IPS-15b (cell line): ENCODE data around the gene DNAH5.
"Not testable (repeated sequence)": the region's sequence is repeated elsewhere in the genome, so short reads cannot be mapped to it uniquely, and the experiment has no call there.

Experiments used
- H3K27me3 ChIP-seq: one replicate; pipeline ENCODE4 v1.6.1; 2013; ENCODE audit warnings: low read length; ENCODE audit not compliant: control insufficient read depth, insufficient read depth
- H3K36me3 ChIP-seq: one replicate; pipeline ENCODE4 v1.6.1; 2013; ENCODE audit warnings: low read length; ENCODE audit not compliant: control insufficient read depth, insufficient read depth
- H3K4me1 ChIP-seq: one replicate; pipeline ENCODE4 v1.6.1; 2013; ENCODE audit warnings: mild to moderate bottlenecking, low read length; ENCODE audit not compliant: control insufficient read depth, insufficient read depth
- H3K4me3 ChIP-seq: one replicate; pipeline ENCODE4 v1.5.1; 2013; ENCODE audit warnings: low read depth, low read length
- H3K9ac ChIP-seq: one replicate; pipeline ENCODE4 v1.6.1; 2013; ENCODE audit warnings: low read depth, mild to moderate bottlenecking, low read length
- H3K9me3 ChIP-seq: one replicate; pipeline ENCODE4 v1.6.1; 2013; ENCODE audit warnings: mild to moderate bottlenecking, low read length; ENCODE audit not compliant: control insufficient read depth, insufficient read depth

DNAH5 gene

GRCh38 chr5:13816126-13816525, 128.4 kb downstream of the DNAH5 start:
- no peak overlapping the region for H3K9ac ChIP-seq
- no peaks in the 10 kb centered on the region for H3K36me3 ChIP-seq
- no peaks in the 10 kb centered on the region for H3K27me3 ChIP-seq
- H3K4me3 ChIP-seq, result no peak overlapping the region
- H3K9me3 ChIP-seq, result no peaks in the 10 kb centered on the region
- H3K4me1 ChIP-seq, result no peaks in the 10 kb centered on the region

- H3K9ac ChIP-seq, result no peak overlapping the region
- no peaks in the 10 kb centered on the region for H3K36me3 ChIP-seq
- no peaks in the 10 kb centered on the region for H3K4me1 ChIP-seq
- no peaks in the 10 kb centered on the region for H3K27me3 ChIP-seq
- H3K4me3 ChIP-seq, result no peak overlapping the region
- no peaks in the 10 kb centered on the region for H3K9me3 ChIP-seq
Measured at GRCh38 chr5:13814301-13814700, 130.2 kb downstream of the DNAH5 start.

GRCh38 chr5:13809921-13810320, 134.6 kb downstream of the DNAH5 start:
- no peak overlapping the region for H3K9ac ChIP-seq
- no peaks in the 10 kb centered on the region for H3K27me3 ChIP-seq
- H3K36me3 ChIP-seq, result no peaks in the 10 kb centered on the region
- no peak overlapping the region for H3K4me3 ChIP-seq
- H3K9me3 ChIP-seq, result no peaks in the 10 kb centered on the region
- H3K4me1 ChIP-seq, result no peaks in the 10 kb centered on the region

- no peaks in the 10 kb centered on the region for H3K36me3 ChIP-seq
- H3K9me3 ChIP-seq, result no peaks in the 10 kb centered on the region
- H3K27me3 ChIP-seq, result no peaks in the 10 kb centered on the region
- no peak overlapping the region for H3K4me3 ChIP-seq
- H3K4me1 ChIP-seq, result no peaks in the 10 kb centered on the region
- H3K9ac ChIP-seq, result no peak overlapping the region
Measured at GRCh38 chr5:13804336-13804735, 140.2 kb downstream of the DNAH5 start.

DNA sequence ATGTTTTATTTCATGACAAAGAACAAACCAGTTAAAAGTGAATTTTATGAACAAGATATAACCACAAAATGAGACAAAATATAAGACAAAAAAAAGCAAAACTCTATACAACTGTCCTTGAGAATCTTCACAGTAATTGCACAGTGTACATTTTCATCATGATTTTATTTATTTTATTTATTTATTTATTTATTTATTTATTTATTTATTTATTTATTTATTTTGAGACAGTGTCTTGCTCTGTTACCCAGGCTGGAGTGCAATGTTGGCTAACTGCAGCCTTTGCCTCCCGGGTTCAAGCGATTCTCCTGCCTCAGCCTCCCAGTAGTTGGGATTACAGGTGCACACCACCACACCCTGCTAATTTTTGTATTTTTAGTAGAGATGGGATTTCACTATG, 145.9 kb downstream of the DNAH5 start:
- not testable (repeated sequence) for H3K4me3 ChIP-seq, H3K4me1 ChIP-seq, H3K36me3 ChIP-seq, H3K9ac ChIP-seq, H3K9me3 ChIP-seq, H3K27me3 ChIP-seq

- Histone ChIP-seq H3K36me3 (no peaks in the 10 kb centered on the region), H3K4me3 (no peak overlapping the region), H3K4me1 (no peaks in the 10 kb centered on the region), H3K27me3 (no peaks in the 10 kb centered on the region), H3K9me3 (no peaks in the 10 kb centered on the region), H3K9ac (no peak overlapping the region)
Measured at GRCh38 chr5:13785781-13786415, 158.6 kb downstream of the DNAH5 start.

DNA sequence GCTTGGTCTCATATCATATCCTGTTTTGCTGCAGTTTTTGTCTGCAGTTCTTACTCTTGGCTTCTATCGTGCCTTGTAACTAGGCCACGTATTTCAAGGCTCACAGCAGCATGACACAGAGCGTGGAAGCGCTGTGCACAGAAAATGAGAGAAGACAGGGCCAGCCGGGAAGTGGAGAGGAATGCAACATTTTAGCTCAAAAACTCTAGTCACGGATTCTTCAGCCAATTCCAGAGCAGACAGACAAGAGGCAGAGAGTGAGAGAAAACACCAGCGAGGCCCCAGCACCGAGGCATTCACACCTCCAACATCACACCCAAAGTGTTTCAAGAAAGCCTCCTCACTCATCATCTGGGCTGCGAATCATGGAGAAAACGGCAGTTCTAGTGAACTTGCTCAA, 160.8 kb downstream of the DNAH5 start:
- H3K27me3 ChIP-seq, result no peaks in the 10 kb centered on the region

GRCh38 chr5:13780081-13780480, 164.4 kb downstream of the DNAH5 start:
- Histone ChIP-seq H3K9ac (no peak overlapping the region), H3K9me3 (no peaks in the 10 kb centered on the region), H3K4me1 (no peaks in the 10 kb centered on the region), H3K27me3 (no peaks in the 10 kb centered on the region), H3K36me3 (no peaks in the 10 kb centered on the region), H3K4me3 (no peak overlapping the region)

More for the DNA sequence above, 160.8 kb downstream of the DNAH5 start:
- H3K4me3 ChIP-seq, result no peak overlapping the region
- no peaks in the 10 kb centered on the region for H3K9me3 ChIP-seq
- no peaks in the 10 kb centered on the region for H3K4me1 ChIP-seq
- H3K9ac ChIP-seq, result no peak overlapping the region
- no peaks in the 10 kb centered on the region for H3K36me3 ChIP-seq

DNA sequence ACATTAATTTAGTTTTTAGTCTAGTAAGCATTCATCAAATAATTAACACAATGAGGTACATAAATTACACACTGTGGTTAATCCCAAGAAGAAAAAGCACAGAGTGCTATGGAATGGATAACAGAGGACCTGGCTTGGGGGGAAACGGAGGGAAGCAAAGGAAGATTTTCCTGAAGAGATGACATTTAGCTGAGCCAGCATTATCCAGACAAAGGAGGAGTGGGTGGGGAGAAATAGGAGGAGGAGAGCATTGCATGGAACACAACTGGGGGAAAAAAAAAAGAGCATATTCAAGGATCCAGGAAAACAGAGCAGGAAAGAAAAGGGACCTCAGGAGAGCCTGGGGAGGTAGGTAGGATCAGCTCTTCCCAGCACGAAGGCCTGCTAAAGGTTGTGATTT, 170.8 kb downstream of the DNAH5 start:
- Histone ChIP-seq H3K9ac (no peak overlapping the region), H3K27me3 (no peaks in the 10 kb centered on the region), H3K4me1 (no peaks in the 10 kb centered on the region), H3K4me3 (no peak overlapping the region), H3K36me3 (no peaks in the 10 kb centered on the region), H3K9me3 (no peaks in the 10 kb centered on the region)

DNA sequence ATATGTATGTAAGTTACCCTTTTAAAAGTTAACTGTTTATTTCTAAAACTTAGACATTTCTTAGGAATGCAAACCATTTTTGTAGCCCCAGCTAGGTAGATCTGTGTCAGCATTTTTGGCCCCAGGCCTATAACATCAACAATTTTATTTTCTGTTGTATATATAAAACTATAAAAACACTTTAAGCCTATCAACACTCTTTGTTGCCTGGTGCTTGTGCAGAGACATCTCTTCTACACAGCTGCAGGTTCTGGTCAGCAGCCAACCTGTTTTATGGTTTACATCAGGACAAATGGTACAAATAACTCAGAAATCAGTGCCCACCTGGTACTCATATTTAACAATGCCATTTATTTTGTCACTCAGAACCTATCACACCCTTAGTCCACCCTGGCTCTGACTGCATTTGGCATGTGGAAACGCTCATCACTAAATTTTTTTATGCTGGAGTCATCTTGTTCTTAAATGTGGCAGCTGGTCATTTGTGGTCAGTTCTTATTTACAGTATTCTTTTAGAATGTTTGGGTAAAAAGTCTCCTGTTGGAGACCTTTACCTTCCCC, 173.4 kb downstream of the DNAH5 start:
- H3K9me3 ChIP-seq, result no peaks in the 10 kb centered on the region
- no peak overlapping the region for H3K9ac ChIP-seq
- no peaks in the 10 kb centered on the region for H3K36me3 ChIP-seq
- H3K4me1 ChIP-seq, result no peaks in the 10 kb centered on the region
- H3K27me3 ChIP-seq, result no peaks in the 10 kb centered on the region
- H3K4me3 ChIP-seq, result no peak overlapping the region

- no peak overlapping the region for H3K9ac ChIP-seq
- H3K9me3 ChIP-seq, result no peaks in the 10 kb centered on the region
- H3K4me3 ChIP-seq, result no peak overlapping the region
- no peaks in the 10 kb centered on the region for H3K27me3 ChIP-seq
- no peaks in the 10 kb centered on the region for H3K36me3 ChIP-seq
- no peaks in the 10 kb centered on the region for H3K4me1 ChIP-seq
Measured at GRCh38 chr5:13766236-13766635, 178.3 kb downstream of the DNAH5 start.

- H3K9ac ChIP-seq, result no peak overlapping the region
- no peak overlapping the region for H3K4me3 ChIP-seq
- no peaks in the 10 kb centered on the region for H3K4me1 ChIP-seq
- no peaks in the 10 kb centered on the region for H3K36me3 ChIP-seq
- no peaks in the 10 kb centered on the region for H3K27me3 ChIP-seq
- no peaks in the 10 kb centered on the region for H3K9me3 ChIP-seq
Measured at GRCh38 chr5:13763719-13764118, 180.8 kb downstream of the DNAH5 start.
